ENCODE measurements around the gene OGDHL. TPM values are rescaled to one million over a fixed set of nuclear protein-coding genes. Genes with fewer than 3 reads are reported as not detected.

Gene OGDHL
- total and polyA plus RNA-seq, 7 donors, result 0.46 to 6.1 (median 1.2) TPM

DNA sequence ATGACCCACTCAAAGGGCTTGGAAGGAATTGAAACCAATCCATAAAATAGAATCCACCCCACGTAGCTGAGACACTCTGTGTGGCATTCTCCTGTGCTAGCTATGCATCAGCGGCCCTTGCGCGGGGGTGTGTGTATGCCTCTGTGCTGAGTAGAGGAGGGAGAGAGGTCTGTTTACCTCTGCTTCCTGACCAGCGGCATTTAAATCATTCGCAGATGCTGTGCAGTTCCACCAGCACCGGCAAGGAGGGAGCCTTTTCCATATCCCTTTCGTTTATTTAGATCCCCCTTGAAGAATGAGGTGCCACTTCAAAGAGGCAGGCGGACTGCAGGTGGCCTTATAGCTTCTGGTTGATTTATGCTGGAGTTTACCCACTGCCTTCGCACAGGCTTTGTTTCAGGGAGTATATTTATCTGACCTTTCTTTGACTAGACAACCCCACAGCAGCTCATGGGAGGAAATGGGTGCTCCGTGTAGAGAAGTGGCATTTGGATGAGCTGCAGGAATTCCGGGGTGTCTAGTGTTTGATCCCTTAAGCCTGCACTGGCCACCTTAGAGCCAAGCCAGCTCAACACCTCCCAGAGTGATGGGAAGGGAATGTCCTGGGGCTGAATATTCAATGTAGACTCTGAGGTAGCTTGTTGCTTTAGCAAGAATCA, 71.3 kb downstream of the OGDHL start:
- peaks cover 0 to 3% (median 0%) of the 10 kb centered on the region in 4 donors for H3K9me3 ChIP-seq
- H3K4me1 ChIP-seq, result no peaks in the 10 kb centered on the region
- no peaks in the 10 kb centered on the region for H3K36me3 ChIP-seq
- no peak for DNase-seq
- no peak overlapping the region for H3K27ac ChIP-seq
- intact Hi-C loops (cut with DNase I), result no loop called here
- 12 to 31% methylated on average over 12 of the region's 12 CpGs for WGBS, 2 donors
- peaks cover 0 to 43% (median 7%) of the 10 kb centered on the region in 3 donors for H3K27me3 ChIP-seq
- TF ChIP-seq POLR2A (IDR thresholded peaks at IDR 0.05) (no peak), POLR2AphosphoS5 (IDR thresholded peaks at IDR 0.05) (no peak), EP300 (IDR thresholded peaks at IDR 0.05) (no peak)
- TF ChIP-seq, protein P1, sequence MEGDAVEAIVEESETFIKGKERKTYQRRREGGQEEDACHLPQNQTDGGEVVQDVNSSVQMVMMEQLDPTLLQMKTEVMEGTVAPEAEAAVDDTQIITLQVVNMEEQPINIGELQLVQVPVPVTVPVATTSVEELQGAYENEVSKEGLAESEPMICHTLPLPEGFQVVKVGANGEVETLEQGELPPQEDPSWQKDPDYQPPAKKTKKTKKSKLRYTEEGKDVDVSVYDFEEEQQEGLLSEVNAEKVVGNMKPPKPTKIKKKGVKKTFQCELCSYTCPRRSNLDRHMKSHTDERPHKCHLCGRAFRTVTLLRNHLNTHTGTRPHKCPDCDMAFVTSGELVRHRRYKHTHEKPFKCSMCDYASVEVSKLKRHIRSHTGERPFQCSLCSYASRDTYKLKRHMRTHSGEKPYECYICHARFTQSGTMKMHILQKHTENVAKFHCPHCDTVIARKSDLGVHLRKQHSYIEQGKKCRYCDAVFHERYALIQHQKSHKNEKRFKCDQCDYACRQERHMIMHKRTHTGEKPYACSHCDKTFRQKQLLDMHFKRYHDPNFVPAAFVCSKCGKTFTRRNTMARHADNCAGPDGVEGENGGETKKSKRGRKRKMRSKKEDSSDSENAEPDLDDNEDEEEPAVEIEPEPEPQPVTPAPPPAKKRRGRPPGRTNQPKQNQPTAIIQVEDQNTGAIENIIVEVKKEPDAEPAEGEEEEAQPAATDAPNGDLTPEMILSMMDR (IDR thresholded peaks at IDR 0.05), result no peak
- no peak overlapping the region for H3K4me3 ChIP-seq

DNA sequence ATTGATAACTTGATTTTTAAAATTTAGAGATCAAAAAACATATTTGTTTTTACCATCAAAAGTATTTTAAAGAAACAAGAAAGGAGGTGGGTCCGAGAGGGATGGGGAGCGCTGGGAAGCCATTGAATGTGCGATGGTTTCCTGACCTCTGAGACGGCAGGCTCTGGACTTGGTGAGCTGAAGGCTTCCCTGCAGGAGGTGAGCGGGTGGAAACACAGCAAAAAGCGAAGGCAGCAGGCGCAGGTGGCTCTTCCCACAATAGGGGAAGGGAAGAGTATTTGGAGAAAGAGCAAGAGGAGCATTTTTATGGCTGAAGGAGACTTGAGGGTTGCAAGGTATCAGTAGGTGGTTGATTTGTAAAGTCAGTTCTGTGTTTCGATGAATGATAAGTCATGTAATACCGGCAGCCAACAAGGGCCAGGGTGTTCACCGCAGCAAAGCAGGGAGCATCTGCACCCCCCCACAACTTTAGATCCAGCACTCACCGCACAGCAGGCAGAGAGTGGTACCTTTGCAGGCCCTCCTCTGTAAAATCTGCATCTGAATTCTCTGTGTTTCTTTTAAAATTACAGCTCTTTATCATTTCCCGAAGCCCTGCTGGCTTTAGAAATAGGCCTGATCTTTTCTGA, 72.1 kb downstream of the OGDHL start:
- Histone ChIP-seq H3K27ac (no peak overlapping the region), H3K4me3 (no peak overlapping the region), H3K9me3 (peaks cover 0 to 3% (median 0%) of the 10 kb centered on the region in 4 donors), H3K27me3 (peaks cover 0 to 43% (median 7%) of the 10 kb centered on the region in 3 donors), H3K36me3 (no peaks in the 10 kb centered on the region), H3K4me1 (no peaks in the 10 kb centered on the region)
- 25 to 64% methylated on average over 12 of the region's 12 CpGs for whole genome bisulfite sequencing, 2 donors
- TF ChIP-seq POLR2AphosphoS5 (IDR thresholded peaks at IDR 0.05), result no peak
- TF ChIP-seq, protein P1 (IDR thresholded peaks at IDR 0.05), result no peak
- TF ChIP-seq POLR2A (IDR thresholded peaks at IDR 0.05), result no peak
- no peak for TF ChIP-seq EP300 (IDR thresholded peaks at IDR 0.05)
- no peak for DNase-seq
- intact Hi-C loops (cut with DNase I), result no loop called here

DNA sequence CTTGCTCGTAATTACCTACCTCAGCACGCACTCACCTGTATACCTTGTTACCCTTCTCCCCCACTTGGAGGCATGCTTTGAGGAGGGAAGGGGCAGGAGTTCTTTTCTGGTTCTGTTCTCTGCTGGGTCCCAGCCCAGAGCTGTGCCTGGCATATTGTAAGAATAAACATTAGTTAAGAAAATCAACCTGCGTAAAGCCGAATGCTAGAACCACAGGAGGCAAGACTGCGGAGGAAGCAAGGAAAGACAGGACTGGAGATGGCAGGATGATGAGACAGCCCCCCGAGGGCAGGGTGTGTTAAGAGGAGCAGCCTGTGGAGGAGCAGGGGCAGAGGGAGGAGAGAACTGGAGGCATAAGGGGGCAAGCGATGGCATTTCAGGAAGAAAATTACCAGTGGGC, 73.2 kb downstream of the OGDHL start:
- intact Hi-C loops (cut with DNase I), result no loop called here
- Histone ChIP-seq H3K27ac (no peak overlapping the region), H3K4me1 (no peaks in the 10 kb centered on the region), H3K36me3 (no peaks in the 10 kb centered on the region), H3K27me3 (peaks cover 0 to 43% (median 7%) of the 10 kb centered on the region in 3 donors), H3K4me3 (no peak overlapping the region), H3K9me3 (peaks cover 0 to 3% (median 0%) of the 10 kb centered on the region in 4 donors)
- 32 to 60% methylated on average over 7 of the region's 7 CpGs for WGBS, 2 donors
- DNase-seq, result no peak
- TF ChIP-seq, protein P1 (IDR thresholded peaks at IDR 0.05), result no peak

DNA sequence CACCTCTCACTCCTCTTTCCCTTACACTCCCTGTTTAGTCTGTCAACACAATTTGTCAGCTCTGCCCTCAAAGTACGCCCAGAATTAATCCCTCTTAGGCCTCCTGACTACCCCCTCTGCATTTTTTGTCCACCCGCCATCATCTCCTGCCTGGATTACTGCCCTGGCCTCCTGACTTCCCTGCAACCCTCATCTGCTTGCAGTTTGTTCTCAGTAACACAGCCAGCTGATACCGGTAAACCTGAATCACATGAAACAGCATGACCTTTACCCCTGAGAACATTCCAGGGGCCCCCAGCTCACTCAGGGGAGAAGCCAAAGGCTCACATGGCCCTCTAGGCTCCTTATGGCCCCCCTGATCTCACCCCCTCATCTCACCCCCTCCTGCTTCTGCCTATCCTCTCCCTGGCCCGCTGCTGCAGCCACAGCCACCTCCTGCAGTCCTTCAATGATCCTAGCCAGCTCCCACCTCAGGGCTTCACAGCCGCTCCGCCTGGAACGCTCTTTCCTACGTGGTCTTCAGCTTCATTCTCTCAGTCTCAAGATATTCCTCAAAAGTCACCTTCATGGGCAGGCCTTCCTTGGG, 73.8 kb downstream of the OGDHL start:
- Histone ChIP-seq H3K9me3 (peaks cover 0 to 3% (median 0%) of the 10 kb centered on the region in 4 donors), H3K27me3 (peaks cover 0 to 43% (median 7%) of the 10 kb centered on the region in 3 donors), H3K4me3 (no peak overlapping the region), H3K27ac (no peak overlapping the region), H3K36me3 (no peaks in the 10 kb centered on the region), H3K4me1 (no peaks in the 10 kb centered on the region)
- DNase-seq, result no peak
- intact Hi-C loops (cut with DNase I), result no loop called here
- TF ChIP-seq EP300 (IDR thresholded peaks at IDR 0.05), result no peak
- TF ChIP-seq, protein P1 (IDR thresholded peaks at IDR 0.05), result no peak
- TF ChIP-seq POLR2AphosphoS5 (IDR thresholded peaks at IDR 0.05), result no peak
- no peak for TF ChIP-seq POLR2A (IDR thresholded peaks at IDR 0.05)
- WGBS, 2 donors, result 28 to 41% methylated on average over 8 of the region's 8 CpGs

Data from sigmoid colon (tissue), 7 donors.